Nephron progenitor cell (in vitro differentiated cells): ENCODE results near the gene EPHX1.

Source experiments
- DNase-seq: peaks from one replicate; pipeline ENCODE4 v3.0.0; 2021
- H3K27ac Mint-ChIP-seq: 2 replicates; pipeline ENCODE4 v1.8.0; 2021; ENCODE audit warnings: mild to moderate bottlenecking, moderate library complexity, mixed read lengths
- H3K27me3 Mint-ChIP-seq: 2 replicates; pipeline ENCODE4 v1.8.0; 2021; ENCODE audit warnings: mild to moderate bottlenecking, low read depth, mixed read lengths; ENCODE audit not compliant: poor library complexity
- H3K36me3 Mint-ChIP-seq: 2 replicates; pipeline ENCODE4 v1.8.0; 2021; ENCODE audit warnings: low read depth, mixed read lengths
- H3K4me1 Mint-ChIP-seq: 2 replicates; pipeline ENCODE4 v1.8.0; 2021; ENCODE audit warnings: mixed read lengths
- H3K4me3 Mint-ChIP-seq: 2 replicates; pipeline ENCODE4 v1.8.0; 2021; ENCODE audit warnings: mild to moderate bottlenecking, moderate library complexity, mixed read lengths
- H3K9me3 Mint-ChIP-seq: 2 replicates; pipeline ENCODE4 v1.8.0; 2021; ENCODE audit warnings: mild to moderate bottlenecking, moderate library complexity, mixed read lengths
- TF ChIP-seq, protein P1 (sequence below): fragments of 200-600 bp; sonication (generic); IDR thresholded peaks from 2 replicates; pipeline ENCODE4 v1.5.0; 2021; ENCODE audit warnings: antibody characterized with exemption

EPHX1 gene

DNA sequence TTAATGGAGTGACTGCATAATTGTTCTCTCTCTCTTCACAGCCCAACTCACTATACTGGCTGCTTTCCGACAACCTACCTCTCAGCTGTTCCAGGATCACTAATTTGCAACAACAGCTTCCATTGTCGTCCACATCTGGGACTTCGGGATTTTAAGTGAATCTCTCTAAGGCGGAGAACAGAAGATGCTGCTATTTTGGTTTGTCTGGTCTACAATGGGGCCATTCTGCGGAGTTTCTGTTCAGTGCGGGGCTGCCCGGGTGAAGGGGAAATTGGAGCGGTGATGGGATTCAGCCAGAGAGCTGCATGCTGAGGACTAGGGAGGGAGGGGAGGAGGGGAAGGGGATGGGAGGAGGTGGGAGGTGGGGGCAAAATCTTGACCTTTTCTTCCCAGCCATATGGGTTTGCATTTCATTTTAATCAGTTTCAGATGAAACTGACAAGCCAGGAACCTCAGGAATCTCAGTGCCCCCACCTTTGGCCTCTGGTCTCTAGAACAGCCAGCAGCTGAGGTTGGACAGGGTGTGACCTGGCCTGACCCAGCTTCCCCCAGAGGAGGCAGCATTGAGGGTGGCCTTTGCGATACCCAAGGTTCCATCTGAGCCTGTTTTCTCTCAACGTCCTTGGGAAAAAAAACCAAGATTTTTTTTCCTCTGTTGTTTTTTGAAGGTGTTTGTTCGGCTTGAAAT lies 39.2 kb upstream of the EPHX1 start:
- Mint-ChIP-seq H3K4me1 (peaks cover 79% of the 10 kb centered on the region), H3K9me3 (no peaks in the 10 kb centered on the region), H3K36me3 (no peaks in the 10 kb centered on the region), H3K27ac (peak overlapping the region; percentile 27), H3K27me3 (no peaks in the 10 kb centered on the region), H3K4me3 (peak overlapping the region; percentile 50)
- TF ChIP-seq, protein P1, sequence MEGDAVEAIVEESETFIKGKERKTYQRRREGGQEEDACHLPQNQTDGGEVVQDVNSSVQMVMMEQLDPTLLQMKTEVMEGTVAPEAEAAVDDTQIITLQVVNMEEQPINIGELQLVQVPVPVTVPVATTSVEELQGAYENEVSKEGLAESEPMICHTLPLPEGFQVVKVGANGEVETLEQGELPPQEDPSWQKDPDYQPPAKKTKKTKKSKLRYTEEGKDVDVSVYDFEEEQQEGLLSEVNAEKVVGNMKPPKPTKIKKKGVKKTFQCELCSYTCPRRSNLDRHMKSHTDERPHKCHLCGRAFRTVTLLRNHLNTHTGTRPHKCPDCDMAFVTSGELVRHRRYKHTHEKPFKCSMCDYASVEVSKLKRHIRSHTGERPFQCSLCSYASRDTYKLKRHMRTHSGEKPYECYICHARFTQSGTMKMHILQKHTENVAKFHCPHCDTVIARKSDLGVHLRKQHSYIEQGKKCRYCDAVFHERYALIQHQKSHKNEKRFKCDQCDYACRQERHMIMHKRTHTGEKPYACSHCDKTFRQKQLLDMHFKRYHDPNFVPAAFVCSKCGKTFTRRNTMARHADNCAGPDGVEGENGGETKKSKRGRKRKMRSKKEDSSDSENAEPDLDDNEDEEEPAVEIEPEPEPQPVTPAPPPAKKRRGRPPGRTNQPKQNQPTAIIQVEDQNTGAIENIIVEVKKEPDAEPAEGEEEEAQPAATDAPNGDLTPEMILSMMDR, result no peak
- DNase-seq, result peak; percentile 58

GRCh38 chr1:225771661-225772322 lies 38.1 kb upstream of the EPHX1 start:
- no peaks in the 10 kb centered on the region for H3K9me3 Mint-ChIP-seq
- no peaks in the 10 kb centered on the region for H3K36me3 Mint-ChIP-seq
- DNase-seq, result no peak
- H3K27me3 Mint-ChIP-seq, result no peaks in the 10 kb centered on the region
- H3K4me1 Mint-ChIP-seq, result peaks cover 77% of the 10 kb centered on the region
- H3K4me3 Mint-ChIP-seq, result no peak overlapping the region
- peak overlapping the region; percentile 70 for H3K27ac Mint-ChIP-seq
- TF ChIP-seq, protein P1, result no peak

- peak; percentile 82 for DNase-seq
- no peaks in the 10 kb centered on the region for H3K9me3 Mint-ChIP-seq
- H3K36me3 Mint-ChIP-seq, result no peaks in the 10 kb centered on the region
- H3K27ac Mint-ChIP-seq, result peak overlapping the region; percentile 70
- H3K27me3 Mint-ChIP-seq, result no peaks in the 10 kb centered on the region
- peaks cover 71% of the 10 kb centered on the region for H3K4me1 Mint-ChIP-seq
- TF ChIP-seq, protein P1, result peak; percentile 75
- H3K4me3 Mint-ChIP-seq, result no peak overlapping the region
Measured at GRCh38 chr1:225772323-225772768, 37.6 kb upstream of the EPHX1 start.

DNA sequence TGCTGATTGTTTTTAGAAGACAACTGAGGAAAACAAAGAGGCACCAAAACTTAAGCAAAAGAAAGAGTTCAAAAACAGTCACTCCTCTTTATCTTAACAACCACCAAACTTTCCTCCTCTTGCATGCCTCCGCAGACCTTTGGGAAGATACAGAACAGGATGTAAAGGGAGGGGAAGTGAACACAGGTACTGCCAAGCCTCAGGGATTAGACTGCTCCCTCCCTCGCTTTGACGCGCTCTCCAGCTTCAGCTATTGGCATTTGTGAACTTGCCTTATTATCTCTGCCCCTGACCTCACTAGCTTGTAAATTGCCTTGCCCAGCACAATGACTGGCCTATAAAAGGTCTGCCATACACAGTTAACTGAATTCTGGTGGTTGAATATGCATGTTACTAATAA lies 37.1 kb upstream of the EPHX1 start:
- Mint-ChIP-seq H3K27ac (peak overlapping the region; percentile 62), H3K36me3 (no peaks in the 10 kb centered on the region), H3K27me3 (no peaks in the 10 kb centered on the region), H3K4me1 (peaks cover 66% of the 10 kb centered on the region), H3K9me3 (no peaks in the 10 kb centered on the region), H3K4me3 (no peak overlapping the region)
- TF ChIP-seq, protein P1, result no peak
- no peak for DNase-seq

DNA sequence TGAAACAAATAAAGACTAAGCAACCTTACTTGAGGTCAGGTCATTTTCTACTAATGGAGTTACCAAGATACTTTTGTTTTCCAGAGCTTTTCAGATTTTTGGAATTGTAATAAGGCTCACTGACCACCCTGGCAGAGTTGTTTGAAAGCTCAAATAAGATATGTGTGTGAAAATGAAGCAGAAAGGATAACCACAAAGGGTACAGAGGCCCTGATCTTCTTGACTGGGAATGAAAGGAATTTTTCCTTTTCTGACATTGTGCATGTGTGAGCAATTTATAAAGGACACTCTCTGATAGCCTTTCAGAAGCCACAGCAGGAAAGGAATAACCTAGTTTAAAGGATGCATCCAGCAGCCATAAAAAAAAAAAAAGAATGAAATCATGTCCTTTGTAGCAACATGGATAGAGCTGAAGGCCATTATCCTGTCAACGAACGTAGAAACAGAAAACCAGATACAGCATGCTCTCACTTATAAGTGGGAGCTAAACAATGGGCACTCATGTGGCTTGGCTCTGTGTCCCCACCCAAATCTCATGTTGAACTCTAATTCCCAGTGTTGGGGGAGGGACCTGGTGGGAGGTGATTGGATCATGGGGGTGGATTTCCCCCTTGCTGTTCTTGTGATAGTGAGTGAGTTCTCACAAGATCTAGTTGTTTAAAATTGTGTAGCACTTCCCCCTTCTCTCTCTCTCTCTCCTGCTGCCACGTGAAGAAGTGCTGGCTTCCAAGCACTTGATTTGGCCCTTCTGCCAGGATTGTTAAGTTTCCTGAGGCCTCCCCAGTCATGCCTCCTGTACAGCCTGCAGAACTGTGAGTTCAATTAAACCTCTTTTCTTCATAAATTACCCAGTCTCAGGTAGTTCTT lies 35.4 kb upstream of the EPHX1 start:
- Mint-ChIP-seq H3K9me3 (no peaks in the 10 kb centered on the region), H3K27me3 (no peaks in the 10 kb centered on the region), H3K27ac (no peak overlapping the region), H3K36me3 (no peaks in the 10 kb centered on the region), H3K4me3 (no peak overlapping the region), H3K4me1 (peaks cover 60% of the 10 kb centered on the region)
- TF ChIP-seq, protein P1, result no peak
- no peak for DNase-seq
